Glutamatergic neuron (in vitro differentiated cells): Measurements from ENCODE around the gene ACSF3. TPM values are rescaled to one million over a fixed set of nuclear protein-coding genes. Genes with fewer than 3 reads are reported as not detected.
A peak's percentile ranks its signal among the peaks of the same experiment; 100 is the strongest.

Experiments
- DNase-seq: peaks from one replicate; pipeline ENCODE4 v3.0.0; 2022
- H3K27ac Mint-ChIP-seq: one replicate; pipeline ENCODE4 v1.8.0; 2020; ENCODE audit warnings: mild to moderate bottlenecking, mixed read lengths, inconsistent platforms; ENCODE audit not compliant: unreplicated experiment
- H3K27me3 Mint-ChIP-seq: one replicate; pipeline ENCODE4 v1.8.0; 2020; ENCODE audit warnings: mild to moderate bottlenecking, moderate library complexity, mixed read lengths, inconsistent platforms; ENCODE audit not compliant: unreplicated experiment
- H3K36me3 Mint-ChIP-seq: one replicate; pipeline ENCODE4 v1.8.0; 2020; ENCODE audit warnings: mild to moderate bottlenecking, mixed read lengths, inconsistent platforms; ENCODE audit not compliant: unreplicated experiment
- H3K4me1 Mint-ChIP-seq: one replicate; pipeline ENCODE4 v1.8.0; 2020; ENCODE audit warnings: mild to moderate bottlenecking, low read depth, mixed read lengths, inconsistent platforms; ENCODE audit not compliant: unreplicated experiment
- H3K4me3 Mint-ChIP-seq: one replicate; pipeline ENCODE4 v1.8.0; 2020; ENCODE audit warnings: mild to moderate bottlenecking, mixed read lengths, inconsistent platforms; ENCODE audit not compliant: unreplicated experiment
- H3K9me3 Mint-ChIP-seq: one replicate; pipeline ENCODE4 v1.8.0; 2020; ENCODE audit warnings: mild to moderate bottlenecking, moderate library complexity, mixed read lengths, inconsistent platforms; ENCODE audit not compliant: unreplicated experiment
- CTCF ChIP-seq: fragments of 200-600 bp; sonication (generic); IDR thresholded peaks from one replicate; pipeline ENCODE4 v1.5.0; 2021; ENCODE audit not compliant: partially characterized antibody, unreplicated experiment
- total RNA-seq: library from RNA; stranded (reverse); fragmentation: NEBNext Ultra II Directional; extraction: Animal tissue kit (Norgen Biotek cat#: 25700); gene quantifications from one replicate; pipeline ENCODE4 v1.2.1, GENCODE V29; 2021; ENCODE audit not compliant: unreplicated experiment

Gene ACSF3
- total RNA-seq, 1 donor from 2014 or later: 29.3 TPM

- no peak overlapping the region for H3K27ac Mint-ChIP-seq
- peak; percentile 80 for DNase-seq
- peaks cover 5% of the 10 kb centered on the region for H3K36me3 Mint-ChIP-seq
- peaks cover 10% of the 10 kb centered on the region for H3K9me3 Mint-ChIP-seq
- peak overlapping the region; percentile 65 for H3K4me3 Mint-ChIP-seq
- TF ChIP-seq CTCF: no peak
- H3K27me3 Mint-ChIP-seq: peaks cover 12% of the 10 kb centered on the region
- H3K4me1 Mint-ChIP-seq: peaks cover 9% of the 10 kb centered on the region
Measured at GRCh38 chr16:89049484-89050118, 44.1 kb upstream of the ACSF3 start.

GRCh38 chr16:89050119-89050867 is 43.4 kb upstream of the ACSF3 start:
- Mint-ChIP-seq H3K27me3 (peaks cover 12% of the 10 kb centered on the region), H3K27ac (no peak overlapping the region), H3K4me3 (no peak overlapping the region), H3K9me3 (peaks cover 10% of the 10 kb centered on the region), H3K4me1 (peaks cover 8% of the 10 kb centered on the region), H3K36me3 (peaks cover 5% of the 10 kb centered on the region)
- peak; percentile 21 for DNase-seq
- no peak for TF ChIP-seq CTCF

GRCh38 chr16:89050868-89051311 is 42.8 kb upstream of the ACSF3 start:
- peaks cover 8% of the 10 kb centered on the region for H3K4me1 Mint-ChIP-seq
- no peak for TF ChIP-seq CTCF
- H3K9me3 Mint-ChIP-seq: peaks cover 8% of the 10 kb centered on the region
- peaks cover 8% of the 10 kb centered on the region for H3K27me3 Mint-ChIP-seq
- H3K27ac Mint-ChIP-seq: no peak overlapping the region
- peak; percentile 34 for DNase-seq
- peaks cover 3% of the 10 kb centered on the region for H3K36me3 Mint-ChIP-seq
- H3K4me3 Mint-ChIP-seq: no peak overlapping the region

GRCh38 chr16:89051521-89052166 is 42.0 kb upstream of the ACSF3 start:
- DNase-seq: peak; percentile 12
- TF ChIP-seq CTCF: no peak
- H3K27ac Mint-ChIP-seq: no peak overlapping the region
- H3K36me3 Mint-ChIP-seq: no peaks in the 10 kb centered on the region
- H3K9me3 Mint-ChIP-seq: peaks cover 7% of the 10 kb centered on the region
- H3K4me1 Mint-ChIP-seq: peaks cover 8% of the 10 kb centered on the region
- peaks cover 4% of the 10 kb centered on the region for H3K27me3 Mint-ChIP-seq
- H3K4me3 Mint-ChIP-seq: no peak overlapping the region
